DND-41 (cell line): ENCODE data around the gene HCN2.

Experiments
- ATAC-seq: fragments of 200-7000 bp; cut with Tn5 transposase; 3 replicates; pipeline ENCODE4 v1.9.1; 2021; ENCODE audit warnings: low read depth; ENCODE audit not compliant: insufficient read depth
- DNase-seq: peaks from one replicate; pipeline ENCODE4 v3.0.0-alpha.2; 2020
- H2AFZ ChIP-seq: 2 replicates; pipeline ENCODE4 v1.6.0; 2012; ENCODE audit warnings: low read depth, low read length
- H3K27ac ChIP-seq: 2 replicates; pipeline ENCODE4 v1.5.1; 2012; ENCODE audit warnings: low read length, inconsistent platforms
- H3K27me3 ChIP-seq: fragments of 200-600 bp; sonication (generic); 2 replicates; pipeline ENCODE4 v1.6.0; 2012; ENCODE audit warnings: low read length, mild to moderate bottlenecking, inconsistent platforms; ENCODE audit not compliant: insufficient read depth, poor library complexity
- H3K36me3 ChIP-seq: 2 replicates; pipeline ENCODE4 v1.5.1; 2012; ENCODE audit warnings: low read length, inconsistent platforms; ENCODE audit not compliant: insufficient read depth
- H3K4me1 ChIP-seq: 2 replicates; pipeline ENCODE4 v1.5.1; 2012; ENCODE audit warnings: mild to moderate bottlenecking, low read length; ENCODE audit not compliant: insufficient read depth
- H3K4me2 ChIP-seq: 2 replicates; pipeline ENCODE4 v1.6.0; 2012; ENCODE audit warnings: mild to moderate bottlenecking, moderate library complexity, low read length, inconsistent platforms; ENCODE audit not compliant: insufficient read depth
- H3K4me3 ChIP-seq, 2 experiments: fragments of 200-600 bp in 1 of 2; shearing (Covaris generic) in 1 of 2; 2 replicates each; pipeline ENCODE4 v1.5.1; 2012 to 2016; ENCODE audit warnings: inconsistent platforms in 2 of 2, low read length in 2 of 2, mild to moderate bottlenecking in 2 of 2, low read depth in 1 of 2, moderate library complexity in 1 of 2
- H3K79me2 ChIP-seq: 2 replicates; pipeline ENCODE4 v1.6.0; 2012; ENCODE audit warnings: low read length, inconsistent platforms; ENCODE audit not compliant: insufficient read depth
- H3K9ac ChIP-seq: 2 replicates; pipeline ENCODE4 v1.6.0; 2012; ENCODE audit warnings: low read depth, mild to moderate bottlenecking, inconsistent platforms, low read length, moderate library complexity
- H3K9me3 ChIP-seq: 2 replicates; pipeline ENCODE4 v1.5.1; 2012; ENCODE audit warnings: low read length, moderate library complexity, mild to moderate bottlenecking, inconsistent platforms; ENCODE audit not compliant: insufficient read depth, severe bottlenecking
- H4K20me1 ChIP-seq: 2 replicates; pipeline ENCODE4 v1.6.0; 2012; ENCODE audit warnings: low read length; ENCODE audit not compliant: insufficient read depth
- EZH2 ChIP-seq: IDR thresholded peaks from 3 replicates; pipeline ENCODE4 v1.6.1; 2012; ENCODE audit warnings: borderline replicate concordance, low read depth, mild to moderate bottlenecking, moderate library complexity, low read length, inconsistent platforms; ENCODE audit not compliant: severe bottlenecking
- TF ChIP-seq, protein P1 (sequence below): IDR thresholded peaks from 2 replicates; pipeline ENCODE4 v1.5.1; 2012; ENCODE audit warnings: borderline replicate concordance, low read length, moderate library complexity, mild to moderate bottlenecking; ENCODE audit not compliant: poor library complexity, severe bottlenecking; ENCODE audit errors: extremely low read depth

HCN2 gene

DNA sequence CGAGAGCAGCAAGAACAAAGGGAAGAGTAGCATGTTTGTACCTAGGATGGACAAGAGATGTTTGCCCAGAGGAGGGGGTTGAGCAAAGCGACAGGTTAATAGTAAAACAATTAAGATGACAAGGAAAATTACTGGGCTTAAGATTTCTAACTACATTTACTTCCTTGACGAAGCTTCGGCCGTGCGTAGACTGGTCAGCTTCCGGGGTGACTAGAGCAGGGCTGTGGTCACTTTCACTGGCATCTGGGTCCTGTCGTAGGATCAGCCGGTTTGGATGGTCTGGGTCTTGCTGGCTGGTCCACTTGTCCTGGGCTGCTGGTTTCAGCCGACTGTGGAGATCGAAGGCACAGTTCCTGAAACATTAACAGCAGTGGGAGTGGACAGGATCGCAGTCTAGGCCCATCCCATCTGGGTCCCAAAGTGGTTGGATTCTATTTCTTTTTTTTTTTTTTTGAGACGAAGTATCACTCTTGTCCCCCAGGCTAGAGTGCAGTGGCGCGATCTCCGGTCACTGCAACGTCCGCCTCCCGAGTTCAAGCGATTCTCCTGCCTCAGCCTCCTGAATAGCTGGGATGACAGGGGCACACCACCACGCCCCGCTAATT lies 22.3 kb upstream of the HCN2 start:
- DNase-seq, result no peak
- H3K36me3 ChIP-seq, result peaks cover 15% of the 10 kb centered on the region; the same call in 1 of the 2 replicates
- no peak overlapping the region for H2AFZ ChIP-seq
- no peak overlapping the region for H3K9ac ChIP-seq
- no peaks in the 10 kb centered on the region for H3K9me3 ChIP-seq
- H4K20me1 ChIP-seq, result no peaks in the 10 kb centered on the region
- TF ChIP-seq, protein P1, sequence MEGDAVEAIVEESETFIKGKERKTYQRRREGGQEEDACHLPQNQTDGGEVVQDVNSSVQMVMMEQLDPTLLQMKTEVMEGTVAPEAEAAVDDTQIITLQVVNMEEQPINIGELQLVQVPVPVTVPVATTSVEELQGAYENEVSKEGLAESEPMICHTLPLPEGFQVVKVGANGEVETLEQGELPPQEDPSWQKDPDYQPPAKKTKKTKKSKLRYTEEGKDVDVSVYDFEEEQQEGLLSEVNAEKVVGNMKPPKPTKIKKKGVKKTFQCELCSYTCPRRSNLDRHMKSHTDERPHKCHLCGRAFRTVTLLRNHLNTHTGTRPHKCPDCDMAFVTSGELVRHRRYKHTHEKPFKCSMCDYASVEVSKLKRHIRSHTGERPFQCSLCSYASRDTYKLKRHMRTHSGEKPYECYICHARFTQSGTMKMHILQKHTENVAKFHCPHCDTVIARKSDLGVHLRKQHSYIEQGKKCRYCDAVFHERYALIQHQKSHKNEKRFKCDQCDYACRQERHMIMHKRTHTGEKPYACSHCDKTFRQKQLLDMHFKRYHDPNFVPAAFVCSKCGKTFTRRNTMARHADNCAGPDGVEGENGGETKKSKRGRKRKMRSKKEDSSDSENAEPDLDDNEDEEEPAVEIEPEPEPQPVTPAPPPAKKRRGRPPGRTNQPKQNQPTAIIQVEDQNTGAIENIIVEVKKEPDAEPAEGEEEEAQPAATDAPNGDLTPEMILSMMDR, result no peak
- TF ChIP-seq EZH2, result no peak
- 0 out of 2 replicates have a peak, but pooled peaks cover 5% of the 10 kb centered on the region for H3K4me1 ChIP-seq
- no peaks in the 10 kb centered on the region for H3K79me2 ChIP-seq
- H3K27me3 ChIP-seq, result no peaks in the 10 kb centered on the region
- no peak overlapping the region for H3K4me3 ChIP-seq
- ATAC-seq, result no peak
- no peak overlapping the region for H3K27ac ChIP-seq
- H3K4me2 ChIP-seq, result no peak overlapping the region

DNA sequence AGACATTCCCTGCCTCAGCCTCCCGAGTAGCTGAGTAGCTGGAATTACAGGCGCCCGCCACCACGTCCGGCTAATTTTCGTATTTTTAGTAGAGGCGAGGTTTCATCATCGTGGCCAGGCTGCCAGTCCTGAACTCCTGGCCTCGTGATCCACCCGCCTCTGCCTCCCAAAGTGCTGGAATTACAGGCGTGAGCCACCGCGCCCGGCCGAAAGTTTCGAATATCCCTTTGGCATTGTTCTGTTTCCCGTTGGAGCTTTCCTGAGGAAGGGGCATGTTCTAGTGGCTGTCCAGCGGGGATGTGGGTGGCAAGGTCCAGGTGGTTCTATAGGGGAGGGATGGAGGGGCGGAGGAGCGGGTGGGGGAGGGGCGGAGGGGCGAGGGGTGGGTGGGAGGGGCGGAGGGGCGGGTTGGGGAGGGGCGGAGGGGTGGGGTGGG lies 19.4 kb upstream of the HCN2 start:
- Histone ChIP-seq H3K79me2 (peaks cover 29% of the 10 kb centered on the region), H3K4me1 (peaks cover 25% of the 10 kb centered on the region), H3K4me2 (no peak overlapping the region), H3K27me3 (no peaks in the 10 kb centered on the region), H3K4me3 (no peak overlapping the region), H3K9me3 (no peaks in the 10 kb centered on the region), H4K20me1 (peaks cover 21% of the 10 kb centered on the region), H2AFZ (no peak overlapping the region), H3K27ac (no peak overlapping the region), H3K36me3 (peaks cover 17% of the 10 kb centered on the region), H3K9ac (no peak overlapping the region)
- TF ChIP-seq EZH2, result no peak
- TF ChIP-seq, protein P1, result no peak
- ATAC-seq (no peak), DNase-seq (no peak)

GRCh38 chr19:570937-571565 lies 18.6 kb upstream of the HCN2 start:
- peak overlapping the region; percentile 78 for H3K9ac ChIP-seq
- no peaks in the 10 kb centered on the region for H3K27me3 ChIP-seq
- H3K36me3 ChIP-seq, result peaks cover 20% of the 10 kb centered on the region
- peak overlapping the region; percentile 85 for H3K27ac ChIP-seq
- H3K4me3 ChIP-seq, result peak overlapping the region; percentile 29 to 59
- DNase-seq, result peak; percentile 81
- peak; percentile 59 for ATAC-seq
- no peaks in the 10 kb centered on the region for H3K9me3 ChIP-seq
- peak overlapping the region; percentile 68 for H2AFZ ChIP-seq
- H4K20me1 ChIP-seq, result peaks cover 27% of the 10 kb centered on the region
- H3K4me2 ChIP-seq, result peak overlapping the region; percentile 65
- peaks cover 28% of the 10 kb centered on the region for H3K4me1 ChIP-seq
- peaks cover 36% of the 10 kb centered on the region for H3K79me2 ChIP-seq
- TF ChIP-seq, protein P1, result no peak
- TF ChIP-seq EZH2, result no peak
